Measurements from ENCODE around the gene GDAP1L1. TPM values are rescaled to one million over a fixed set of nuclear protein-coding genes. Genes with fewer than 3 reads are reported as not detected.

Gene GDAP1L1
- total and polyA plus RNA-seq, 4 donors: not detected

DNA sequence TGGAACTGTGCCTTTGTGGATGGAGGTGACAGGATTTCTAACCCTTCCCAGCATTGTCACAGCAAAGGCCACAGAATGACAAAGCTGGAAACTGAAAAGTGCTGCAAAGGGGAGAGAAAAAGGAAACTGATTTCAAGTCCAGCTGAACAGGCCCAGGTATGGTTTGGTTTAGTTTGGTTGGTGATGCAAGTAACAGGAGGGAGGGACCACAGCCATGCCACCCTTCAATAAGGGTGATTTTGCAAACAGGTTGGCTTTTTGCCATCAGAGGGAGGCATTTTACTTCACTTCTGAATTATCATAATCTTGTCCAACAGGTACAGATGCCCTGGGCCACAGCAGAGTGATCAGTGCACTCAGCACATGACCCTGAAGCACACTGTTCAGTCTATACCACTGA, 57.3 kb downstream of the GDAP1L1 start:
- no peak for DNase-seq (ENCODE audit: low spot score)
- Histone ChIP-seq H3K27ac (ENCODE audit: low read depth in 1 of 2, low read length in 2 of 2) (no peak overlapping the region), H3K9ac (ENCODE audit: low read depth in 1 of 2, low read length in 2 of 2) (no peak overlapping the region), H3K27me3 (ENCODE audit: control insufficient read depth in 4 of 4, insufficient read depth in 4 of 4, low read length in 3 of 4) (no peaks in the 10 kb centered on the region), H3K4me3 (ENCODE audit: low read depth in 1 of 3, low read length in 3 of 3) (no peak overlapping the region), H3K4me1 (ENCODE audit: control insufficient read depth in 4 of 4, insufficient read depth in 4 of 4, low read length in 3 of 4) (peaks cover 0 to 4% (median under 1%) of the 10 kb centered on the region in 4 donors), H3K9me3 (ENCODE audit: control insufficient read depth in 4 of 4, low read length in 3 of 4) (no peaks in the 10 kb centered on the region), H3K36me3 (ENCODE audit: control insufficient read depth in 4 of 4, insufficient read depth in 3 of 4, low read depth in 1 of 4, low read length in 3 of 4) (peaks cover 0 to 4% (median 3%) of the 10 kb centered on the region in 4 donors)
- TF ChIP-seq ZBTB33 (IDR thresholded peaks at IDR 0.05): no peak
- no peak for TF ChIP-seq HNF4G (IDR thresholded peaks at IDR 0.05)
- no peak for TF ChIP-seq FOXA1 (IDR thresholded peaks at IDR 0.05)
- TF ChIP-seq MAX (IDR thresholded peaks at IDR 0.05): no peak
- TF ChIP-seq HNF4A (conservative IDR thresholded peaks at IDR 0.05): no peak
- no peak for TF ChIP-seq SP1 (IDR thresholded peaks at IDR 0.05)
- no peak for TF ChIP-seq EGR1 (IDR thresholded peaks at IDR 0.05; ENCODE audit: low read depth in 2 of 2)
- no peak for TF ChIP-seq JUND (IDR thresholded peaks at IDR 0.05)
- no peak for TF ChIP-seq CTCF (IDR thresholded peaks at IDR 0.05; ENCODE audit: low read depth, low read length, missing input control)
- TF ChIP-seq FOXA2 (IDR thresholded peaks at IDR 0.05): no peak
- TF ChIP-seq RXRA (IDR thresholded peaks at IDR 0.05): no peak
- no peak for TF ChIP-seq TAF1 (conservative IDR thresholded peaks at IDR 0.05)
- TF ChIP-seq YY1 (IDR thresholded peaks at IDR 0.05): no peak
- no peak for TF ChIP-seq REST (IDR thresholded peaks at IDR 0.05)
- TF ChIP-seq GABPA (IDR thresholded peaks at IDR 0.05 in 1 of 2, conservative IDR thresholded peaks at IDR 0.05 in 1 of 2): no peak
- no peak for TF ChIP-seq NR2F2 (IDR thresholded peaks at IDR 0.05)
- no peak for TF ChIP-seq RAD21 (IDR thresholded peaks at IDR 0.05)
- no peak for TF ChIP-seq ATF3 (IDR thresholded peaks at IDR 0.05)
